Dermis microvascular lymphatic vessel endothelial cell (primary cell): ENCODE measurements around the gene CLCN7. TPM values are rescaled to one million over a fixed set of nuclear protein-coding genes. Genes with fewer than 3 reads are reported as not detected.
A peak's percentile ranks its signal among the peaks of the same experiment; 100 is the strongest.

Source experiments
- DNase-seq, 2 donors: peaks; one replicate each; pipeline versions ENCODE4 v3.0.0 to v3.0.0-alpha.2; 2010; ENCODE audit warnings: low read depth in 2 of 2
- total RNA-seq: library from RNA; depleted of rRNA; stranded (reverse); fragments of >200 nt; gene quantifications from 2 replicates; pipeline ENCODE4 v1.2.1, GENCODE V29; 2014

The CLCN7 gene
- total RNA-seq, 1 donor from 2014 or later = 56.9 TPM

- DNase-seq = no peak
Observed at GRCh38 chr16:1431497-1432270, 43.1 kb downstream of the CLCN7 start.

- DNase-seq = no peak
Observed at GRCh38 chr16:1430759-1431496, 43.9 kb downstream of the CLCN7 start, which contains the start of gene PERCC1. TSS of gene PERCC1 (plus strand) at chr16:1431078. CDS start at chr16:1432594, 1,516 bp downstream.

GRCh38 chr16:1430214-1430758, 44.5 kb downstream of the CLCN7 start:
- no peak for DNase-seq

- no peak for DNase-seq
Observed at GRCh38 chr16:1429631-1430030, 45.2 kb downstream of the CLCN7 start.

GRCh38 chr16:1429012-1429411, 45.8 kb downstream of the CLCN7 start:
- no peak for DNase-seq

DNA sequence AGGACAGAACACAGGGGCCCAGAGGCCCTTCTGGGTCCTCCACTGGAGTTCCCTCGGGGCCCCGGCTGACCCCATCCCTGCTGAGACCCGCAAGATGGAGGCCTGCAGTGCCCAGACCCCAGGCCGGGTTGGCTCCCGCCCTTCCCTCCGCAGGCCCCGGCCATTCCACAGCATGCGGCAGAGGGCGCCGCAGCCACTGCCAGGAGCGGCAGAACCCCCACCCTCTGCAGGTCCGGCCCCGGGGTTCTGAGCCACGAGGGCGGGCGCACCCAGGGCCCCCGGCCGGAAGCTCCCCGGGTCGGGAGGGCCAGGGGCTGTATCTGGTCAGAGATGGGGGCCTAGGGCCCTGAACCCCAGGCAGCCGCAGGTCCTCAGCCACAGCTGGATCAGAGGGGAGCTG, 46.3 kb downstream of the CLCN7 start:
- DNase-seq = peak in 1 of 2 donors; percentile 48

DNA sequence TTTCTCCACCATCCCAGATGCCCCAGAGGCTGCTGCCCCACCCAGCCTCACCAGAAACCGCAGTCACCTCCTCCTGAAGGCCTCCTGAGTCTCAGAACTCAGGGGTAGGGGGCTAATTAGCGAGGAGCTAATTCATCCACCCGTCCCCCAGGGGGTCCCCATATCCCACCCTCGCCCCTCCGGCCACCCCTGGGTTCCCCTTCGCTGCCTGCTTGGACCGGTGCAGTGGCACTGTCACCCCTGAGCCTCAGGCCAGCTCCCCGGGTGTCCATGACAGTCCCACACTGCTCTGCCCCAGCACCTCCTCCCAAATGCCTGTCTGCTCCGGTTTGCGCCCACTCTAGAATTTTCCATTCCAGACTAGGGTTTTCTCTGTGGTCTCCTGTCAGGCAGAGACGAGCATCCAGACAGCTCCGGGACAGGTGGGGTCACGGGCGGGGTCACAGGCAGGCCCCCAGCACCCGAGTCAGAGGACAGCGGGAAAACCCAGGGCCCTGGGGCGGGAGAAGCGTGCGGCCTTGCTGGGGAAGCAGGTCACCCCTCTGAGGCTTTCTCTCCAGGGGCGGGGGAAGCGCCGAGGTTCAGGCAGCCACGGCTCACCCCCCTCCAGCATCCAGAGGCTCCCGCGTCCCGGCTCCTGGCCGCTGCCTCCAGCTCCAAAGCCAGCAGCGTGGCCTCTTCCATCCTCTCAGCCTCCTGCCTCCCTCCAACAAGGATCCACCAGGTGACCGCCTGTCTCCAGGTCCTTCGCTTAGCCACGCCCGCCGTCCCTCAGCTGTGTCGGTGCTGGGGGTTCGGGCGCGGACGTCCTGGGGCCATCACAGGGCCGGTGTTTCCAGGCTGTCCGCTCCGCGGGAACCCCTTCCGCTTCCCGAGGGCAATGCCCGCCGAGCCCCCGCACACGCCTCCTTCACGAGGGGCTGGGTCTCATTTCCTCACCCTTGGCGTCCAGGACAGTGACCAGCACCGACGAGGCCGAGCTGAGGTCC, 47.1 kb downstream of the CLCN7 start:
- DNase-seq = no peak

- no peak for DNase-seq
Observed at GRCh38 chr16:1426734-1427471, 47.9 kb downstream of the CLCN7 start.

DNA sequence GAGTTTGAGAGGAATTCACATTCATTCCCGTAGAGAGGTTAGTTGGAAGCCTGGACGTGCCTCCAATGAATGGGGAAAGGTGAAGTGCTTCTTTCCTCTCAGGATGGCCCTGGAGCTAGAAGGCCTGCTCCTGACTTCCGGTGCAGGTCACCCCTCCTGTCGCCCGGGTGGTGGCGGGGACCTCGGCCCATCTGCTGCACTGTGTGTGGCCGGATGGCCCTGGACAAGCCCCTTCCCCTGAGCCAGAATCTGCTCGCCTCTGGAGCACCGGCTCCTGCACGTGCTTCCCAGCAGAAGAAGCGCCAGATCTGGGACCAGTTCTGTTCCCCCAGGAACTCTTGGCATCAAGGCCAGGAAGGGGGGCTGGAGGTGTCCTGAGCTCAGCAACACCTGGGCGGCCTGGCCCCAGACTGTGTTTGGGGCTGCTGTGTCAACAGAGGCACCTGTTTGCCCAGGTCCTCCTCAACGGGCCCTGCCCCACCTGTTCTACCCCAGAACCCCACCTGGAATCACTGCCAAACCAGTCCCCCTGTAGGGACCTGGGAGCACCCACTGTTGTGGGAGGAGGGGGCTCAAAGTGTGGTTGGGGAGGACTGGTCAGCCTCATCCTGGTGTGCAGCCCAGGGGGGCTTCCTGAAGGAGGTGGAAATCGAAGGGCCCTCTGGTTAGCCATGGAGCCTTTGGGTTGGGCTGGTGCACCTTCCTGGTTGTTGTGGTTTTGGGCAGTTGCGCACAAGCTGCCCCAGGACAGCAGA, 49.0 kb downstream of the CLCN7 start:
- no peak for DNase-seq

DNA sequence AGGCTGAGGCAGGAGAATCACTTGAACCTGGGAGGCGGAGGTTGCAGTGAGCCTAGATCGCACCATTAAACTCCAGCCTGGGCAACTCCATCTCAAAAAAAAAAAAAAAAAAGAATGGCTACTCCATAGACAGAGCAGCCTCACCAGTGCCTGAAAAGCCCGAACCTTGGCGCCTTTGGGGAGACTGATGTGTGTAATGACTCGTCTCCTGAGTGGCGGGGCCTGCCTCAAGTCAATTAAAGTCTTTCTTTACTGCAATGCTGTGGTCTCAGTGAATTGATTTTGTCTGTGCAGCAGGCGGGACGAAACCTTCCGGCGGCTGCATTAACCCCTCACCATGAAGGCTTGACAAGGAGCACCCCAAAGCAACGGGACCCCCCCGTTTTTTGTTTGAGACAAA, 50.8 kb downstream of the CLCN7 start:
- DNase-seq = no peak

- no peak for DNase-seq
Observed at GRCh38 chr16:1422076-1422475, 52.8 kb downstream of the CLCN7 start.

DNA sequence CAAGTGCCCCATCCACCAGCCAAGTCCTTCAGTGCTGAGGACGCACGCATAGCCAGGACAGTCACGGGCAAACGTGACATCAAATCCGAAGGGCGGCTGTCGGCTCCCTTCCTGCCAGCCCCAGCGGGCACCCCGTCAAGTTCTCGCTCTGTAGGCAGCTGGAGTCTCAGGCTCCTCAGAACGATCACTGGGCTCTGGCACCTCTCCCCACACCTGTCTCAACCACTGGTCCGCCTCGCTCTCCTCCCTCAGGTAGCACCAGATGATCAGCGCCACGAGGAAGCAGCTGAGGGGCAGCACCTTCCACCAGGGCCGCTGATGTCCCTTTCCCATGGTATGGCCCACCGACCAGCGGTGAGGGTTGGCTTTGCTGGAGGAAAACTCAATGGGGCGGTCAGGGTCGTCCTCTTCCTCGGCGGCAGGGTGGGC, 54.7 kb downstream of the CLCN7 start:
- peak in 1 of 2 donors; percentile 9 for DNase-seq

GRCh38 chr16:1416521-1416941, 58.3 kb downstream of the CLCN7 start:
- DNase-seq = no peak

DNA sequence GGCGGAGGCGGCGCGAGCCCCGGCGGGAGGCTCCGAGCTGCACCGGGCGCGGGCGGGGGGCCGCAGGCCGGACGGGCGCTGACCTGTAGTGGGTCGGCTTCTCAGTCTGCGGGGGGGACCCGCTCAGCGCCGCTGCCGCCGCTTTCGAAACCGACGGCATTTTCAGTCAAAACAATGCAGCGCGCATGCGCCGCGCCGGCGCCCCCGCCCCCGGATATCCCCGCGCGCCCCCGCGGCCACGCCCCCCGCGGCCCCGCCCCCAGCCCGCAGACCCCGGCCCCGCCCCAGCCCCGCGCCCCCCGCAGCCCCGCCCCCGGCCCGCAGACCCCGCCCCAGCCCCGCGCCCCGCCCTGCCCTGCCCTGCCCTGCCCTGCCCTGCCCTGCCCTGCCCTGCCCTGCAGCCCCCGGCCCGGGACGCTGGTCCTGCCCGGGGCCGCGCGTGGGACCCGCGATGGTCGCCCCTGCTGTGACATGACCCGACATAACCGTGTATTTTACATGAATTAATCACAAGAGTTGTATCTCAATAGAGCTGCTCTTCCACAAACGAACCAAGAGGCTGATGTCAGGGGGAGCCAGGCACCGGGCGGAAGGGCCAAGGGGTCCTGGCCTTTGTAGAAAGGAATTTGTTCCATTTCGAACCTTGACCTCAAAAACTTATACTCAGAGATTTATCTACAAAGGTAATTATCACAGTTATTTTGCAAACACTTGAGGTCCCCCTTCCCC, 60.1 kb downstream of the CLCN7 start, which contains the start of gene UNKL:
Gene UNKL (minus strand): TSS at position 173 of the 729 bp plus-strand sequence. CDS start 13 bp downstream, at position 160.
- peak; percentile 36 to 66 for DNase-seq

DNA sequence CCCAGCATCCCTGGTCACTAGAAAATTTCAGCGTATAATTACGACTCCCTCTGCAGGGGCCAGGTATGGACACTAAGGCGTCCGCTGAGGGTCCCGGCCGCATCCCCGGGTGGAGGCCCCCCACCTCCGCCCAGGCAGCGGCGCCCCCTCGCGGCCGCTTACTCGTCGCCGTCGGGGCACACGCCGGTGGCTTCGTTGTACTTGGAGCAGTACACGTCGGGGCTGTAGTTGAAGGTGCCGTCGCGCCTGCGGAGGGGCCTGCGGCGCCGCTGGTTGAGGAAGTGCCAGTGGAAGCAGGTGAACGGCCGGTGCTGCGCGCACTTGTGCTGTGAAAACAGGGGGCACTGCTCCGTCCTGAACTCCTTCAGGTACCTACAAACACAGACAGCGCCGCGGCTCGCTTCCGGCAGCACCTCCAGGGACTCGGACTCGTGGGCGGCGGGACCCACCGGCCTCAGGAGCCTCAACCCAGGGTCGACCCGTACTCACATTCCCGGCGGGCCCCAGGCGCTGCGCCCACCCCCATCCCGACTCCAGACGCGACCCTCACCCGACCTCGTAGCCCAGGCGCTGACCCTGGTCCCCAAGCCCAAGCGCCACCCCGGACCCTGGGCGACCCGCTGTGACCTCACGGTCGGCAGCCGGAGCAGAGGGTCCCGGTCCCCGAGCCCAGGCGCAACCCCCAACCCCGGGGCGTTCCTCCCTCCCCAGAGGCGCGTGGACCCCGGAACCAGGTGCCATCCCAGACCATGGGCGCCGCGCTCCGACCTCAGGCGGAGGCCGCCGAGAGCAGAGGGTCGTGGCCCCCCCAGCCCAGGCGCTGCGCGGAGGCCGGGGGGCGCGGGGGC, 60.9 kb downstream of the CLCN7 start:
- peak; percentile 24 to 71 for DNase-seq

DNA sequence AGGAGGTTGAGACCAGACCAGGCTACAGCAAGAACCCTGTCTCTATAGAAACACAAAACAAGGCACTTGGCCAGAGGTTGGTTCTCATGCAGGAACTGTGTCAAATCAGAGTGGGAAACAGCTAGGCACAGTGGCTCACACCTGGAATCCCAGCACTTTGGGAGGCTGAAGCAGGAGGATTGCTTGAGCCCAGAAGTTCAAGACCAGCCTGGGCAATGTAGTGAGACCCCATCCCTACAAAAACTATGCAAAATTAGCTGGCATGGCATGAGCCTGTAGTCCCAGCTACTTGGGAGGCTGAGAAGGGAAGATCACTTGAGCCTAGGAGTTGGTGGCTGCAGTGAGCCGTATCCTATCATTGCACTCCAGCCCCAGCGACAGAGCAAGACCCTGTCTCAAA, 62.0 kb downstream of the CLCN7 start:
- no peak for DNase-seq

GRCh38 chr16:1408171-1408837, 66.5 kb downstream of the CLCN7 start:
- peak; percentile 68 to 91 for DNase-seq
